ENCODE results near the gene CYP4F22.

The CYP4F22 gene

GRCh38 chr19:15551293-15552004, 43.1 kb downstream of the CYP4F22 start:
- no peak overlapping the region for H3K4me3 ChIP-seq (ENCODE audit: low read depth, low read length)
- TF ChIP-seq, protein P1, sequence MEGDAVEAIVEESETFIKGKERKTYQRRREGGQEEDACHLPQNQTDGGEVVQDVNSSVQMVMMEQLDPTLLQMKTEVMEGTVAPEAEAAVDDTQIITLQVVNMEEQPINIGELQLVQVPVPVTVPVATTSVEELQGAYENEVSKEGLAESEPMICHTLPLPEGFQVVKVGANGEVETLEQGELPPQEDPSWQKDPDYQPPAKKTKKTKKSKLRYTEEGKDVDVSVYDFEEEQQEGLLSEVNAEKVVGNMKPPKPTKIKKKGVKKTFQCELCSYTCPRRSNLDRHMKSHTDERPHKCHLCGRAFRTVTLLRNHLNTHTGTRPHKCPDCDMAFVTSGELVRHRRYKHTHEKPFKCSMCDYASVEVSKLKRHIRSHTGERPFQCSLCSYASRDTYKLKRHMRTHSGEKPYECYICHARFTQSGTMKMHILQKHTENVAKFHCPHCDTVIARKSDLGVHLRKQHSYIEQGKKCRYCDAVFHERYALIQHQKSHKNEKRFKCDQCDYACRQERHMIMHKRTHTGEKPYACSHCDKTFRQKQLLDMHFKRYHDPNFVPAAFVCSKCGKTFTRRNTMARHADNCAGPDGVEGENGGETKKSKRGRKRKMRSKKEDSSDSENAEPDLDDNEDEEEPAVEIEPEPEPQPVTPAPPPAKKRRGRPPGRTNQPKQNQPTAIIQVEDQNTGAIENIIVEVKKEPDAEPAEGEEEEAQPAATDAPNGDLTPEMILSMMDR (IDR thresholded peaks at IDR 0.05; ENCODE audit: low read depth, low read length) = no peak

DNA sequence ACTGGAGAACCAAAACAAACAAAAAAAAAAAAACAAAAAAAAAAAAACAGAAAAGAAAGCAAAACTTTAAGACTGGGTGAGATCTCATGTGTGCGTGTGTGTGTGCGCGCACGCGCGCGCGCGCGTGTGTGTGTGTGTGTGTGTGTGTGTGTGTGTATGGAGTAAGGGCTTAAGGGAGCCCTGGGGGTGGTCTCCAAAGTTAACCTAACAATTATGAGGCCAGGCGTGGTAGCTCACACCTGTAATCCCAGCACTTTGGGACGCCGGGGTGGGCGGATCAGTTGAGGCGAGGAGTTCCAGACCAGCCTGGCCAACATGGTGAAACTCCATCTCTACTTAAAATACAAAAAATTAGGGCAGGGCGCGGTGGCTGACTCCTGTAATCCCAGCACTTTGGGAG, 46.7 kb downstream of the CYP4F22 start:
- H3K4me3 ChIP-seq (ENCODE audit: low read depth, low read length) = no peak overlapping the region

DNA sequence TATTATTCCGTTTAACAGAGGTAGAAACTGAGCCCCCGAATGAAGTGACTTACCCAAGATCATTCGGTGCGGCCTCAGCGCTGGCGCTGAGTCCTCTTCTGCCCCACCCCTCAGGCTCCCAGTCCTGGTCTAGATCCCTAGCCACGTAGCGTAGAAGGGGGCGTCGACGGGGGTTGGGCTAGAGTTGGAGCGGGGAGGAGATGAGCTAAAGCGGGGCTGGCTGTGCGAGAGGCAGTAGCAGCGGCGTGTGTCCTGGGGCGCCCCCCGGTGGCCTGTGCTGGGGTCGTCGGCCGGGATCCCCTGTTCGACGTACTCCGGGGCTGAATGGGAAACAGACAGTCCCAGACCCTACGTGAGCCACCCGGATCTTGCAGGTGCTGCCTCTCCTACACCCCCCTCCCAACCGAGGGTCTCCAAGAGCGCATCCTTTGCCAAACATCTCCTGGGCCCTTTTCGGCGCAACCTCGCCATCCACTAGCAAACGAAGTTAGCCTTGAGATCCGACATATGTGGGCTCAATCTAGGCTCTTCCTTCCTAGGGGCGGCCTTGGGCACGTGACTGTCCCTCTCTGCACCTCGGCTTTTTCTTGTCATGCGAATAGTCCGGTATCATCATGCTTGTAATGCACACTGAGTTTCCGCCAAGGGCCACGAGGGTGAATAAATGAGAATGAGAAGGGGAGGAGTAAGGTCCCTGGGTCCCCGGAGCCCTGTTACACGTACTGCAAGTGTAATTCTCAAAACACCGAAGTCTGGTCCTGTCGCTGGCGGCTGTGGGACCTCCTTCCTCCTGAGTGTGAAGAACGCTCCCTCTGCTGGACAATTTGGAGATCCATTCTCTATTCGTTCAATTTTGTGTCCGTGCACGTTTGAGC, 47.7 kb downstream of the CYP4F22 start:
- H3K4me3 ChIP-seq (ENCODE audit: low read depth, low read length) = peak overlapping the region; percentile 48
- TF ChIP-seq, protein P1 (IDR thresholded peaks at IDR 0.05; ENCODE audit: low read depth, low read length) = peak; percentile 70

More for the DNA sequence above, 46.7 kb downstream of the CYP4F22 start:
- TF ChIP-seq, protein P1 (IDR thresholded peaks at IDR 0.05; ENCODE audit: low read depth, low read length) = no peak

DNA sequence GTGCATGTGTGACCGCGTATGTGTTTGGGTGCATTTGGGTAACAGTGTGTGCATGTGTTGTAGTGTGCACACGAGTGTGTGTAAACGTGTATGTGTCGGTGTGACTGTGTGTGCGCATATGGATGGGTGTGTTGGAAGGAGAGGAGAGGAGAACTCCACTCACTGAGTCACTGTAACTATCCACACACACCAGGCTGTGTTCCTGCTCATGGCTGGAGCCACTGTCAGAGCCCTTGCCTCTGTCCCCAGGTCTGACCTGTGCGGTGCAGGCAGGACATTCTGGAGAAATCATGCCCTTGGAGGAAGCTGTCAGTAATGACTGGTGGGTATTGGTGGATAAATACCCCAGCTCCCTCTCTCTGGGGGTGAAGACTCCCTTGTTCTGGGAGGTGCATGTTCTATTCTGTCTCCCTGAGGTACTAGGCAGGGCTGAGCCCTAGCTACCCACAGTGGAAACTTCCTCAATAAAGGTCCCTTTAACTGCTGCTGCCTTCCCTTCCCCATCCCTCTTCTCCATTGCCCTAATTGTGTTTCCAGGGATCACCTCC, 48.4 kb downstream of the CYP4F22 start:
- no peak overlapping the region for H3K4me3 ChIP-seq (ENCODE audit: low read depth, low read length)
- TF ChIP-seq, protein P1 (IDR thresholded peaks at IDR 0.05; ENCODE audit: low read depth, low read length) = no peak

GRCh38 chr19:15557223-15557622, 48.9 kb downstream of the CYP4F22 start:
- TF ChIP-seq, protein P1 (IDR thresholded peaks at IDR 0.05; ENCODE audit: low read depth, low read length) = no peak
- H3K4me3 ChIP-seq (ENCODE audit: low read depth, low read length) = no peak overlapping the region

GRCh38 chr19:15562145-15562544, 53.8 kb downstream of the CYP4F22 start:
- TF ChIP-seq, protein P1 (IDR thresholded peaks at IDR 0.05; ENCODE audit: low read depth, low read length) = no peak
- H3K4me3 ChIP-seq (ENCODE audit: low read depth, low read length) = no peak overlapping the region

All from WI38 (cell line).